ENCODE data around the gene RPL19. TPM values are rescaled to one million over a fixed set of nuclear protein-coding genes. Genes with fewer than 3 reads are reported as not detected.

RPL19 gene
- polyA plus RNA-seq, 1 experiment, result 1,903 TPM

GRCh38 chr17:39170558-39170957 is 29.5 kb upstream of the RPL19 start:
- CTCF ChIA-PET, result interaction anchor here (0.6 to 2.7 kb wide), 5 partner anchors 17 to 187 kb away, joined by 3 to 10 read pairs (median 4); no protein-coding TSS in a partner anchor
- Histone ChIP-seq H3K4me3 (ENCODE audit: low read depth, low read length) (no peak overlapping the region), H3K27me3 (ENCODE audit: control insufficient read depth, insufficient read depth, low read length) (peaks cover 13% of the 10 kb centered on the region), H3K36me3 (ENCODE audit: control insufficient read depth, insufficient read depth, low read length) (peaks cover 6% of the 10 kb centered on the region)
- TF ChIP-seq CTCF (IDR thresholded peaks at IDR 0.05; ENCODE audit: insufficient read depth, low read depth, low read length), result no peak
- POLR2A ChIA-PET, result interaction anchor here (0.6 kb wide), 1 partner anchor 187 kb away, joined by 8 read pairs; no protein-coding TSS in a partner anchor
- DNase-seq (ENCODE audit: low read depth), result no peak

DNA sequence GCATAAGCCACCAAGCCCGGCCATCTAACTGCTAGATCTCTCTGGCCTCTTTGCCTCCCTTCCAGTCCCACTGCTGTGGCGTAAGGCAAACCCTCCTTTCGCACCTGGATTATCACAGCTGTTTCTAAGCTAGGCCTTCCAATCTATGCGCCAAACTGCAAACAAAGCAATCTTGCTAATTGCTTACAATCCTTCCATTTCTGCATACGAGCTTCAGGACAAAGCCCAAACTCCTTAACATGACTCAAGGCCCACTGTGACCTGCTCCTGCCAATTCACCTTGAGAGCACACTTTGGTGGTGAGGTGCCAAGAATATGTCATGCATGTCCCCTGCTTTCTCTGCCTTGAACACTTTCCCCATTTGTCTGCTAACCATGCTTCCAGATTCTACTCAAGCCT is 28.1 kb upstream of the RPL19 start:
- DNase-seq (ENCODE audit: low read depth), result no peak
- Histone ChIP-seq H3K36me3 (ENCODE audit: control insufficient read depth, insufficient read depth, low read length) (peaks cover 9% of the 10 kb centered on the region), H3K4me3 (ENCODE audit: low read depth, low read length) (no peak overlapping the region), H3K27me3 (ENCODE audit: control insufficient read depth, insufficient read depth, low read length) (no peaks in the 10 kb centered on the region)
- POLR2A ChIA-PET, result no interaction called here
- TF ChIP-seq CTCF (IDR thresholded peaks at IDR 0.05; ENCODE audit: insufficient read depth, low read depth, low read length), result no peak
- CTCF ChIA-PET, result interaction anchor here (1.5 to 1.8 kb wide), 2 partner anchors 73 to 189 kb away, joined by 4 to 5 read pairs; no protein-coding TSS in a partner anchor

DNA sequence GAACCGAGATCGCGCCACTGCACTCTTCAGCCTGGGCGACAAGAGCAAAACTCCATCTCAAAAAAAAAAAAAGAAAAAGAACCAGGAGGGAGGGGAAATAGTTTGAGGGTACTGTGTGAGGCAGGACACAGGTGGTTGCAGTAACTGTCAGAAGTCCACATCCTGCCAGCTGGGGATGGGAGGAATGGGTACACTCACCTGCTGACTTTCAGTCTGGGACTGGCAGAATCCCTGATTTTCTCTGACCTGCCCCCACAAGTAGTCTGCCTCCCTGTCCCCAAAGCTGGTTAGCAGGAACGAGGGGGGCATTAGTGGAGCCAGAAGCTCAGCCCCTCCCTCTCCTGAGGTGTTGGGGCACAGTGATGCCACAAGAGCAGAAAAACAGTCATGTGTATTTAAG is 27.0 kb upstream of the RPL19 start:
- ChIA-PET CTCF (interaction anchor here (0.7 to 3.9 kb wide), 7 partner anchors 8 to 237 kb away, joined by 3 to 73 read pairs (median 18); partner anchors contain the start of genes ARL5C and PLXDC1), POLR2A (no interaction called here)
- no peak for TF ChIP-seq CTCF (IDR thresholded peaks at IDR 0.05; ENCODE audit: insufficient read depth, low read depth, low read length)
- no peak for DNase-seq (ENCODE audit: low read depth)
- peaks cover 16% of the 10 kb centered on the region for H3K36me3 ChIP-seq (ENCODE audit: control insufficient read depth, insufficient read depth, low read length)
- H3K27me3 ChIP-seq (ENCODE audit: control insufficient read depth, insufficient read depth, low read length), result no peaks in the 10 kb centered on the region
- H3K4me3 ChIP-seq (ENCODE audit: low read depth, low read length), result no peak overlapping the region

- Histone ChIP-seq H3K4me3 (ENCODE audit: low read depth, low read length) (no peak overlapping the region), H3K36me3 (ENCODE audit: control insufficient read depth, insufficient read depth, low read length) (peaks cover 16% of the 10 kb centered on the region), H3K27me3 (ENCODE audit: control insufficient read depth, insufficient read depth, low read length) (no peaks in the 10 kb centered on the region)
- ChIA-PET POLR2A (no interaction called here), CTCF (interaction anchor here (0.7 to 3.9 kb wide), 16 partner anchors 8 to 484 kb away, joined by 3 to 73 read pairs (median 10); partner anchors contain the start of genes ARL5C and PLXDC1)
- DNase-seq (ENCODE audit: low read depth), result no peak
- TF ChIP-seq CTCF (IDR thresholded peaks at IDR 0.05; ENCODE audit: insufficient read depth, low read depth, low read length), result no peak
Measured at GRCh38 chr17:39173526-39174274, 26.4 kb upstream of the RPL19 start.

- Histone ChIP-seq H3K36me3 (ENCODE audit: control insufficient read depth, insufficient read depth, low read length) (peaks cover 16% of the 10 kb centered on the region), H3K4me3 (ENCODE audit: low read depth, low read length) (no peak overlapping the region), H3K27me3 (ENCODE audit: control insufficient read depth, insufficient read depth, low read length) (no peaks in the 10 kb centered on the region)
- no peak for DNase-seq (ENCODE audit: low read depth)
- CTCF ChIA-PET, result interaction anchor here (0.6 to 3.9 kb wide), 29 partner anchors 9 to 305 kb away, joined by 3 to 73 read pairs (median 5); partner anchors contain the start of genes ARL5C, CACNB1, LASP1 and PLXDC1
- peak; percentile 87 for TF ChIP-seq CTCF (IDR thresholded peaks at IDR 0.05; ENCODE audit: insufficient read depth, low read depth, low read length)
- POLR2A ChIA-PET, result no interaction called here
Measured at GRCh38 chr17:39174920-39175694, 25.0 kb upstream of the RPL19 start.

Data from BJ (cell line).